Glomerular visceral epithelial cell (primary cell): ENCODE results near the gene CAMK1.

Experiments
- DNase-seq: peaks from one replicate; pipeline ENCODE4 v3.0.0-alpha.2; 2016; ENCODE audit errors: extremely low spot score

The CAMK1 gene

DNA sequence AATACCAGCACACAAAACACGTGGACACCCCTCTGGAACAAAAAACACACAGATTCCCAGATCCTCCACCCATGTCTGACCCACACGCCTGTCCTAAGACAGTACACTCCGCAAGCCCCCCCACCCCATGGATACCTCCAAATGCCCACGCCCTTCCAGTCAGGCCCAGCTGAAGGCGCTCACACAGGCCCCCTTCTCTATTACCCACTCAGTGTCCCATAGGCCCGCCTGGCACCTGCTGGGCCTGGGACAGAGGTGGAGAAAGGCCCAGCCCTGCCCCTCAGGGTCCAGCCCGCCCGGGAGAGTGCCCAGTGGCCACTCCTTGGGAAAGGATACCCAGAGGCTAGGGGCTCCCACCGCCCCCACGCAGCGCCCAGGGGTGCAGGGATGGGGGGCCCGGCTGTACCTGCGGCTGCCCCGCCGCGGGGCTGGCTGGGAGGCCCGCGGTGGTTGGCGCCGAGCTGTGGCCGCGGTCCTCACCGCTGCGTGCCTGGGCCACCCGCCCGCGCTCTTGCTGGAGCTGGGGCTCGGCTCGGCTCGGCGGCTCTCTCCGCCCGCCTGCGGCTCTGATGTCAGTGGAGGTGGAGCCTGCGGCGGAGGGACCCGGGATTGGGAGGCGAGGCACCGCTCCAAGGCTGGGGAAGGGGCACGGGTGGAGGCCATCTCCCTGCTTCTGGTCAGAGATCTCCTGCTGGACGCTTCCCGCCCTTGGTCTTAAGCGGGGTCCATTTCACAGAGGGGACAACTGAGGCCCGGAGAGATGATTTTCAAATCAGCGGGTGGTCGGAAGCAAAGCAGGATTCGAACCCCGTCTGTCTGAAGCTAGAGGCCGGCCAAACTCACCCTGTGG is at the start of gene CAMK1:
TSS of gene CAMK1 (minus strand) at position 522 of the 850 bp plus-strand sequence. CDS start 2,198 bp downstream, outside the sequence.
- DNase-seq: peak; percentile 69

DNA sequence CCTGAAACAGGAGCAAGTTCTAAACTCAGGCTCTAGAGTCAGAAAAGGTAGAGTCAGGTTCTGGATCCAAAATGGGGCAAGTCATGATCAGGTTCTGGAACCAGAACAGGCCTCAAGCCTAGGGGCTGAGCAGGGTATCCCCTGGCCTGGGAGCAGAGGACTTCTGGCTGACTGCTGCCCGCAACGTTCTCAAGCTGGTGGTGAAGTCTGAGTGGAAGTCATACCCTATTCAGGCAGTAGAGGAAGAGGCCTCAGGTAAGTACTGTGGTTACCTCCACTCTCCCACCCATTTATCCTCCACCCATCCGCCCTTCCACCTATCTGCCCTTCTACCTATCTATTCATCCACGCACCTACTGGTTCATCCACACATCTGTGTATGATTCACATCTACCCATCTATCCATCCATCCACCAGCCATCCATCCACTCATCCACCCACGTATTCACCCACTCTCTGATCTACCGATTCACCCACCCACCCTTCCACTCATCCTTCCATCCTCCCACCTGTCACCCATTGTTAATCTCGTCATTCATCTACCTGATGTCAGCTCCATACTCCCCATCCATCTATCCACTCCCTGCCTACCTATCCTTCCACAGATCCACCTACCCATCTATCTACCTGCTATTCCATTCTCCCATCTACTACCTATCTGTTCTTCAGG is 49.1 kb upstream of the CAMK1 start:
- no peak for DNase-seq

DNA sequence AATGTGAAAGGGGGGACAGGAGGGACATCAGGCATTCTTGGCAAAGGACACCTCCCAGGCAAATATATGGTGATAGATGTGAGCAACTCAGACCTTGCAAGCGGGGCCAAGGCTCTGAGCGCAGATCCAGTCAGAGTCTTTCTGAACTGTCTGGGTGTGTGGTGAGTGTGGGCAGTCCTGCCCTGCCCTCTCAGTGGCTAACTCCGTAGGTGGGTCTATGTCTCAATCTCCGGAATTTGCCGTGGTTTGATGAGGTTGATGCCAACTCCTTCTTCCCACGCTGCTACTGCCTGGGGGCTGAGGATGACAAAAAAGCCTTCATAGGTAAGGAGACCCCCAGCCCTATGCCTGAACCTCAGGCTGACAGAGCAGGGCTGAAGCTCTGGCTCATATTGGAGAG is 47.7 kb upstream of the CAMK1 start:
- no peak for DNase-seq

DNA sequence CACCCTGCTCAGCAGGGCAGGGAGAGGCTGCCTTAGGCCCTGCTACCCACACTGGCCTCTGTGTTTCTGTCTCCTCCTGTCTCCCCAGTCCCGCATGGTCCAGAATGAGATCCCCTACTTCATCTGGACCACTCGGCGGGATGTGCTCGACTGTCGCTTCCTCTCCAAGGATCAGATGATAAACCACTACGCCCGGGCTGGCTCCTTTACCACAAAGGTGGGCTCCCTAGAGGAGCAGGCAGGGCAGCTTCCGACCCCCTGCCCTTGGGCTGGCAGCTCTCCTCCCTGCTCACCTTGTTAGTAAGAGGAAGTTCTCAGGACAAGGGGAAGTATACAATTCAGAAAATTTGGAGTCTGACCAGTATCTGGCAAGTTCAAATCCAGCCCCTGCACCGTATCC is 46.2 kb upstream of the CAMK1 start:
- DNase-seq: no peak

DNA sequence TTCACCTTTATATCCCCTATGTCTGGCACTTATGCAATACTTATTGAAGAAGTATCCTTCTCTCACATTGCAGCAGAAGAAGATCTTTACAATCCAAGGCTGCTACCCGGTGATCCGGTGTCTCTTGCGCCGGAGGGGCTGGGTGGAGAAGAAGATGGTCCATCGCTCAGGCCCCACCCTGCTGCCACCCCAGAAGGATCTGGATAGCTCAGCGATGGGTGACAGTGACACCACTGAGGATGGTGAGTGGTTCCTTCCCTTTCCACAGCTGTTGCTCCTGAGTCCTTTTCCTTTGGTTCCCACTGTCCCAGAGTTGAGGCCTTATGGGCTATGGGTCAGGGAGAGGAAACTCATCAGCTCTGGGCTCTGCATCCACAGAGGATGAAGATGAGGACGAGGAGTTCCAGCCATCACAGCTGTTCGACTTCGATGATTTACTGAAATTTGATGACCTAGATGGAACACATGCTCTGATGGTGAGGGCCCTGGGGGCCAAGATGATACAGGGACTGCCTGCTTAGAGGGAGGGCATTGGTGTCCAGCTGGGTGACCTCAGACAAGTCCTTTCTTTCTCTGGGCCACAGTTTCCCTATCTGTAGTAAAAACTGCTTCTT is 43.2 kb upstream of the CAMK1 start:
- no peak for DNase-seq

DNA sequence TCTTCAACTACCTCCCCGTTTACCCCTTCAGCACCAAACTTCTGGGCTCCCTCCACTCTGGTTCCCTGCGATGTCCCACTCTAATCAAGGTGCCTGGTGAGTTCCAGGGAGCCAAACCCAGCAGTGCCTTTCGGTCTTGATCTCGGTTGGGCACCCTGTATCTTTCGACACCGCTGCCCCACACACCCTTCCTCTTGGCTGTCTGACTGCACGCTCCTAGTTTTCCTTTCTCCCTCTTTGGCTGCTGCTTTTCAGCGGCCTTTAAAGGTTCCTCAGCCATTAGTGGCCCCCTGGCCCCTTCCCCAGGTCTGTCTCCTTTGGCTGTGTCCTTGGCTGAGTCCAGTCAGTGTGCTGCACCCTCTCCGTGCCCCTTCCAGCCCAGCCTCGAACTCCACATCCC is 41.1 kb upstream of the CAMK1 start:
- no peak for DNase-seq

DNA sequence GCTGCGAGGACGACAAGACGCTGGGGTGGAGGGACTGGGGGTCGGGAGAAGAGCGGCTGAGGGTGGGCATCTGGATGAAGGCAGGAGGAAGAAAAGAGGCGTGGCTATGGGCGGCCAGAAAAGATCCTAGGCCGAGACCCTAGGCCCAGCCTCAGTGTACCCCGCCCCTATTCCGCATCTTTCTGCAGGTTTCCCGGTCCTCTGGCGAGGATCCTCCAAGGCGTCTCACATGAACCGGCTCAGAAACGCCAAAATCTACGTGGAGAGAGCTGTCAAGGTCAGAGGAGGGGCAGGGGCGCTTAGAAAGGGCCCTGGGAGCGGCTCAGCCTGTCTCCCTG is 40.7 kb upstream of the CAMK1 start:
- DNase-seq: no peak

DNA sequence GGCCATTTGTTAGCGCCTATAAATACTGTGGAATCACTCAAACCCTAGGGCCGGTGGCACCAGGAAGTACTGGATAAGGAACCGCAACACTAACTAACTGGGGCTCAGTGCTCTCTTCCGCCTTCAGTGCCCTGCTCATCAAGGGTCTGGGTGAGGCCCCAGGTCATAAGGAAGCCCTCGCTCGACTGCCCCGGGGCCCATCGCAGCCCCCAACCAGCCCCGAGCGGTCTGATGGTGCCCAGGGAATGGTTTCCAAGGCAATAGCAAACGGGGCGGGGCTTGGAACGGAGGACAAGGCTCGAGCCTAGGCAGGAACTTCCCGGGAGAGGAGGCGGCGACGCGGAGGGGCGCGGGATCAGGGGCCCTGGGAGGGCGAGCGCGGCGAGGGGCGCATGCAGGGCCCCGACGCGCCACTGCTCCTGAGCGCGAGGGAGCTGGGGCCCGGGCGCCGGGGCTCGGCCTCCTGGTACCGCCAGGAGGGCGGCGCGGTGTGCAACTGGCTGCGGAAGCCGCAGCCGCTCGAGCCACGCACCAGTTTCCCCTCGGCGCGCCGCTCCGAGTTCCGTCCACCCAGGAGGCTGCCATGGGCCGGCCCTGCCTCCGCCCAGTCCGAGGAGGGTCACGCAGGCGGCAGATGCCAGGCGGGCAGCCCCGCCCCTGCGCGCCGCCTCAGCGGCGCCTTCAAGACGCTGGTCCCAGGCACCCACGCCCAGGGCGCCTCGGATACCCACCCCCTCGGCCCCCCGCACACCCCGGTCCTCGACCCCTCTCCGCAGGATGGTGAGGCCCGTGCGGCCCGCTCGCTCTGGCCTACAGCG is 40.1 kb upstream of the CAMK1 start, which contains the start of gene TTLL3:
TSS of gene TTLL3 (plus strand) at position 648 of the 818 bp plus-strand sequence. CDS start 400 bp downstream, outside the sequence.
- DNase-seq: peak; percentile 46

DNA sequence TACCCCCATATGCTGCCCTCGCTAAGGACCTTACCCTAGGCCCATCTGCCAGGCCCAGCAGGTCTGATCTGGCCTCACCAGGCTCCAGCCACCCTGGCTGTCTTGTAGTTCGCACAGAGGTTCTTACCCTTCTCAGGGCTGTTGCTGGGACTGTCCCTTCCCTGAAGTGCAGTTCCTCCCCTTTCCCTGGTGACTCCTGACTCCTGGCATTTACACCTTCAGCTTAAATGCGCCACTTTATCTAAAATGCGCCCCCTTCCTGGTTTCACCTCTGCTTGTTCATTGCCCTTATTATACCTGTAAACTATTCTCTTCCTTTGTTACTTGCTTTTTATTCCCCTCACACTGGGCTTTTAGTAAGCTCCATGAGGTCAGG is 39.5 kb upstream of the CAMK1 start:
- DNase-seq: no peak

DNA sequence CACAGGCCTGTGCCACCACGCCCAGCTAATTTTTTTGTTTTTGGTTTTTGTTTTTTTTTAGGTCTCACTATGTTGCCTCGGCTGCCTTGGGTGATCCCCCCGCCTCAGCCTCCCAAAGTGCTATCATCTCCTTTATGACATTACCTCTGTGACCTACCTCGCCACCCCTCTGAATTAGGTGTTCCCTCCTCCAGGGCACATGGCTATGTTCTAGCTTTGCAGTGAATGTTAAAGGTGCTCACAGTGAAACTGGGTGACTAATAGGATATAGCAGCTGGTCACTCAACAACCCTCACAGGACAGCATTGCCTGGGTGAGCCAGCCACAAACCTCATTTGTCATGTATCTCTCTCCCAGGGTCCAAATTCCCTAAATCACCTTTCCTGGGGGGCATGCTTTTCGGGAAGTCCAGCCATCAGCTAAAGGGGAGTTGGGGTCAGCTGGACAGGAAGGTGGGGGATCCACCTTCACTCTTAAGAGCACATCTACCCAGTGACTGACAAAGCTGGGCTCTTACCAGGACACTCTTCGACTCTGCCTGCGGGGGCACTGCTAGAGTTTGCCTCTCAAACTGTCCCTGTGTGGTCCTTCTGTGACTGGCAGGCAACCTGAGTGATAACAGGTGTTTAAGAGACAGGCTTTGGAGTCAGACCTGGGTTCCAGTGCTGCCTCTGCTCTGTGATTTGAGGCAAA is 38.7 kb upstream of the CAMK1 start:
- DNase-seq: peak; percentile 51

- DNase-seq: no peak
Observed at GRCh38 chr3:9807981-9808344, 38.2 kb upstream of the CAMK1 start.

DNA sequence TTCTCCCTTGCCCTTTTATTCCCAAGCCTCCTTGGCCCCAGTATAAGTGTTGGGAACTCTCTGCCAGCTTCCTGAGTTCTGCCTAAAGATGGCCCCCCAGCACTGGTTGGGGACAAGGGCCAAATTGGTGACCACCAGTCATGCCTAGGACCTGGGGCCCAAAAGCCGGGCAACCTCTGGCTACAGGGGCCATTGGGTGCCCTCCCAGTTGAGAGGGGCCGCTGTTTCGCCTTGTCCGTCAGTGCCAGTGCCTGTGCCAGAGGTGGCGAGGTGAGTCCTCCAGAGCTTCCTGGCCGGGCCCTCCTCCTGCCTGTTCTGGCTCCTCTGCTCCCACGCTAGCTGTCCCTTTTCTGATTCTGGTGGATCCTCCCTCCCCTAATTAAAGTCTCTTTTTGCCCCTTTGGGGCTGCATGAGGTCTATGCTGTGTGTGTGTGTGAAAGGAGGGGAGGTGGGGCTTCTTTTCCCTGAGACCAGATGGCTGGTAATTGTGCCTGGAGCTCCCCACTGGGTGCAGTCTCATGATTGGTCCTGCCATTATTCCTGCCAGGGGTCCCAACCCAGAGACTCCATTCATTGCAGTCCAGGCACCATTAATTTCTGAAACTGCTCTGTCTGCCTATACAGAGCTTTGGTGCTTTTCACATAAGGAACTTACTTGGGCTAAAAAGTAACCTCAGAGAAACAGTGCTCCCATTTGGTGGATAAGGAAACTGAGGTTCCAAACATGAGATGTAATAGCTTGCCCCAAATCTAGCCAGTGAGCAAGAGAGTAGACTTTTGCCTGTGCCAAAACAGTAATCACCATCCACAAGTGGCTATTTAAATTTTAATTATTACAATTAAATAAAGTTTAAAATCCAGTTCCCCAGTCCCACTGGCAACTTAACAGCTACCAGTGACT is 37.2 kb upstream of the CAMK1 start:
- no peak for DNase-seq

DNA sequence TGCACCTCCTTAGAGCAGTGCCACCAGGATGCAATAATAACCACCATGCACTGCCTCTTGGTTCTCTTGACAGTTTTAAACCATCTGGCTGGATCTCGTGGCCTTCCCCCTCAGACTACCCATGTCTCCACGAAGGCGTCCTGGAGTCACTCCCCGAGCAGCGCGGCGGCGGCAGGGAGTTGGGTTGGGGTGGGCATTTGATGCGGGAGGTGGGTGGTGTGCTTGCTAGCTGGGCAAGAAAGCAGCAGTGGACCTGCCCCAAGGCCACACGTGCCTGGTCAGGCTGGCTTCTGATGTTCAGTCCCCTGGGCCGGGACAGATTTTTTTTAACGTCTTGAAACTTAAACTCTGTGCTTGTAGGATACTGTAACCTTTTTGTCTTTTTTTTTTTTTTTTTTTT is 36.4 kb upstream of the CAMK1 start:
- DNase-seq: no peak

DNA sequence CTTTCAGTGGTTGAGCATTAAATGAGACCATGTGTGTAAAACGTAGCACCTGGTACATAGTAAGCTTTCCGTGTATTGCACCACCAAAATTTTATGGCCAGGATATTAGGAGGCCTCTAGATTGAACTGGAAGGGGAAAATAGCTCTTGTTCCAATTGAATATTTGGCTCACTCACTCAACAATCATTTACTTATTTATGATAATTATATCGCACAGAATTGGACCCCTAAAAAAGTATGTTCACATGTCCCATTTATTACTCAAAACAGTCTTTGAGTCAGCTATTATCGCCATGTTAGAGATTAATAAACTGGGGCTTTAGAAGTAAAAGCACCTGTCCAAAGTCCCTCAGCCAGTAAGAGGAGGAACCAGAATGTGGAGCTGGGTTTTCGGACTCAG is 35.2 kb upstream of the CAMK1 start:
- DNase-seq: no peak

DNA sequence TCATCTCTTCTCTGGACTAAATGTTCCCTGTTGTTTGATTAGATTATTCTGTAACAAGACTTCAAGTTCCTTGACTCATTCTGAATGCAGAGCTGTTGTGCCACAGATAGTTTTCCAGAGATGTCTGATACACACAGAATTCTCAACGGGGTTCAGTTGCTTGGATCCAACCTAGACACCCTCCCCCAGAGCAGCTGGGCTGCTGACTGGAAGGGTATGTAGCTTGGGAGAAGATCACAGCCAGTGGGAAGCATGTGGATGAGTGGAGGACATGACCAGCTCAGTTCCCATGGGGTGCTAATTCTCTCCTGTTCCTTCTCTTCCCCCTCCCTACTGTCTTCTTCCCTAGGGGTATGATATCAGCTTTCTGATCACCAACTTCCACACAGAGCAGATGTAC is 33.7 kb upstream of the CAMK1 start:
- DNase-seq: no peak

GRCh38 chr3:9800529-9800928 is 30.8 kb upstream of the CAMK1 start:
- DNase-seq: no peak

DNA sequence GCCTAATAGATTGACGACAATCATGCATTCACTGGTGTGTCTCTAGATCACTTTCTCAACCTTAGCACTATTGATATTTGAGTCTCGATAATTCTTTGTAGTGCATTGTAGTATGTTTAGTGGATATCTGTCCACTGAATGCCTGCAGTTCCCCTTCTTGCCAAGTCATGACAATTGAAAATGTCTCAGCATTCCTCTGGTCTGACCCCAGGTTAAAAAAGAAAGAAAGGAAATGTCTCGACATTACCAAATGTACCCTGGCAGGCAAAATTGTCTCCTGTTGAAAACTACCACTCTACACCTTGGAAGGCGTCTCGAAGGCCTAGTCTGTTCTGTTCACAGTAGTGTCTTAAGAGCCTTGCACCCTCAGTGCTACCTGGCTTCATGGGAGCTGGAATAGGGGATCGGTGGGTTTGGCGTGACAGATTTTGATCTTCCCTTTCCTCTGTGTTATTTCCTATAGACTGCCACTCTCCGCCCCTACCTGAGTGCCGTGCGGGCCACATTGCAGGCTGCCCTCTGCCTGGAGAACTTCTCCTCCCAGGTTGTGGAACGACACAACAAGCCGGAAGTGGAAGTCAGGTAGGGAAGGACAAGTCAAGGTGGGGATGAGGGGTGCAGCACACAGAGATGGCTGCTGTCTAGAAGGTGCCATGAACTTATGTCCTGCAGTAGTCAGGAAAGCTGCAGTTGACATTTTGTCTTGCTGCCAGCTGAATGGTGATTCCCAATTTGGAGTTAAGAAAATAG is 27.6 kb upstream of the CAMK1 start:
- DNase-seq: no peak

GRCh38 chr3:9795207-9795606 is 25.5 kb upstream of the CAMK1 start:
- no peak for DNase-seq

DNA sequence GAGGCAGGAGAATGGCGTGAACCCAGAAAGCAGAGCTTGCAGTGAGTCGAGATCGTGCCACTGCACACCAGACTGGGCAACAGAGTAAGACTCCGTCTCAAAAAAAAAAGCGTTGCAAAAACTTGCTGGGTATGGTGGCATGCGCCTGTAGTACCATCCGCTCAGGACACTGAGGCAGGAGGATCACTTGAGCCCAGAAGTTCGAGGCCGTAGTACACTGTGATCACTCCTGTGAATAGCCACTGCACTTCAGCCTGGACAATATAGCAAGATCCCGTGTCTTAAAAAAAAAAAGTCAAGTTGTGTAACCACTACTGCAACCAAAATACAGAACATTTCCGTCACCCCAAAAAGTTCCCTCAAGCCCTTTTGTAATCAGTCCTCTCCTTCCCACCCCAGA is 24.7 kb upstream of the CAMK1 start:
- DNase-seq: no peak
